ENCODE data around the gene DDX17. TPM values are rescaled to one million over a fixed set of nuclear protein-coding genes. Genes with fewer than 3 reads are reported as not detected.

The DDX17 gene
- total RNA-seq, 1 donor from 2014 or later, result 837 TPM

- Histone ChIP-seq H3K27me3 (no peaks in the 10 kb centered on the region), H3K4me3 (no peak overlapping the region), H3K9me3 (no peaks in the 10 kb centered on the region), H3K27ac (no peak overlapping the region), H3K4me1 (peaks cover 0 to 2% of the 10 kb centered on the region in 2 donors), H3K36me3 (peaks cover 80 to 100% of the 10 kb centered on the region in 2 donors)
- intact Hi-C loops (cut with DNase I), result no loop called here
- no peak for TF ChIP-seq CTCF (IDR thresholded peaks at IDR 0.05)
- no peak for DNase-seq (ENCODE audit: low spot score in 2 of 2)
These were observed 20.3 kb downstream of the DDX17 start for GRCh38 chr22:38485783-38486182.

- Histone ChIP-seq H3K4me1 (no peaks in the 10 kb centered on the region), H3K36me3 (peaks cover 66 to 95% of the 10 kb centered on the region in 2 donors), H3K9me3 (no peaks in the 10 kb centered on the region), H3K4me3 (no peak overlapping the region), H3K27ac (no peak overlapping the region), H3K27me3 (no peaks in the 10 kb centered on the region)
- intact Hi-C loops (cut with DNase I), result no loop called here
- TF ChIP-seq CTCF (IDR thresholded peaks at IDR 0.05), result no peak
- no peak for DNase-seq (ENCODE audit: low spot score in 2 of 2)
These were observed 21.9 kb downstream of the DDX17 start for GRCh38 chr22:38484244-38484643.

GRCh38 chr22:38482662-38483308 is 23.3 kb downstream of the DDX17 start:
- Histone ChIP-seq H3K27me3 (no peaks in the 10 kb centered on the region), H3K9me3 (no peaks in the 10 kb centered on the region), H3K27ac (no peak overlapping the region), H3K4me3 (no peak overlapping the region), H3K36me3 (peaks cover 53 to 81% of the 10 kb centered on the region in 2 donors), H3K4me1 (no peaks in the 10 kb centered on the region)
- intact Hi-C loops (cut with DNase I), result no loop called here
- no peak for DNase-seq (ENCODE audit: low spot score in 2 of 2)
- TF ChIP-seq CTCF (IDR thresholded peaks at IDR 0.05), result no peak

GRCh38 chr22:38481871-38482332 is 24.2 kb downstream of the DDX17 start:
- H3K36me3 ChIP-seq, result peaks cover 44 to 72% of the 10 kb centered on the region in 2 donors

GRCh38 chr22:38481162-38481870 is 24.8 kb downstream of the DDX17 start:
- H3K36me3 ChIP-seq, result peaks cover 38 to 66% of the 10 kb centered on the region in 2 donors
- DNase-seq (ENCODE audit: low spot score in 2 of 2), result no peak
- H3K9me3 ChIP-seq, result no peaks in the 10 kb centered on the region
- intact Hi-C loops (cut with DNase I), result no loop called here
- no peak overlapping the region for H3K4me3 ChIP-seq
- no peak for TF ChIP-seq CTCF (IDR thresholded peaks at IDR 0.05)
- H3K4me1 ChIP-seq, result no peaks in the 10 kb centered on the region
- H3K27me3 ChIP-seq, result no peaks in the 10 kb centered on the region
- H3K27ac ChIP-seq, result no peak overlapping the region

More at GRCh38 chr22:38481871-38482332, 24.2 kb downstream of the DDX17 start:
- Histone ChIP-seq H3K4me1 (no peaks in the 10 kb centered on the region), H3K9me3 (no peaks in the 10 kb centered on the region), H3K4me3 (no peak overlapping the region), H3K27me3 (no peaks in the 10 kb centered on the region), H3K27ac (no peak overlapping the region)
- intact Hi-C loops (cut with DNase I), result no loop called here
- no peak for TF ChIP-seq CTCF (IDR thresholded peaks at IDR 0.05)
- DNase-seq (ENCODE audit: low spot score in 2 of 2), result no peak
